GM12878 (cell line): ENCODE data around the gene COX6B2. TPM values are rescaled to one million over a fixed set of nuclear protein-coding genes. Genes with fewer than 3 reads are reported as not detected.

ENCODE experiments used
- CEBPB ChIP-seq, 2 experiments: fragments of 150-350 bp in 1 of 2; IDR thresholded peaks; 2 replicates each; pipeline ENCODE4 v1.6.1; 2012 to 2014; ENCODE audit warnings: low read depth in 2 of 2, low read length in 2 of 2, borderline replicate concordance in 1 of 2, inconsistent platforms in 1 of 2
- CHD4 ChIP-seq: fragments of 200-600 bp; sonication (generic); IDR thresholded peaks from 2 replicates; pipeline ENCODE4 v1.6.1; 2016; ENCODE audit warnings: mild to moderate bottlenecking
- EED ChIP-seq: sonication (generic); IDR thresholded peaks from 2 replicates; pipeline ENCODE4 v1.6.1; 2016; ENCODE audit warnings: antibody characterized with exemption, low read depth
- IKZF1 ChIP-seq: fragments of 450-650 bp; conservative IDR thresholded peaks from 2 replicates; pipeline ENCODE4 v1.6.1; 2017; ENCODE audit warnings: antibody characterized with exemption, mild to moderate bottlenecking
- KAT2A ChIP-seq: conservative IDR thresholded peaks from 2 replicates; pipeline ENCODE4 v1.6.1; 2011; ENCODE audit warnings: low read depth, low read length; ENCODE audit not compliant: control insufficient read depth
- KLF5 ChIP-seq: fragments of 450-650 bp; IDR thresholded peaks from 2 replicates; pipeline ENCODE4 v1.6.1; 2014; ENCODE audit warnings: mild to moderate bottlenecking; ENCODE audit not compliant: partially characterized antibody
- MEF2A ChIP-seq: IDR thresholded peaks from 2 replicates; pipeline ENCODE4 v1.6.1; 2011; ENCODE audit warnings: low read depth, mild to moderate bottlenecking, low read length, moderate library complexity; ENCODE audit not compliant: insufficient read depth
- NFYA ChIP-seq: IDR thresholded peaks from 2 replicates; pipeline ENCODE4 v1.6.1; 2011; ENCODE audit warnings: low read depth, mild to moderate bottlenecking, low read length, improper control_type of control experiment, borderline replicate concordance
- NR2C2 ChIP-seq: IDR thresholded peaks from 2 replicates; pipeline ENCODE4 v1.6.1; 2011; ENCODE audit warnings: borderline replicate concordance, low read depth; ENCODE audit not compliant: control insufficient read depth, insufficient read length
- POLR2AphosphoS5 ChIP-seq: IDR thresholded peaks from 2 replicates; pipeline ENCODE4 v1.6.1; 2011; ENCODE audit warnings: mild to moderate bottlenecking, low read length, inconsistent platforms
- RBBP5 ChIP-seq: fragments of 200-600 bp; sonication (generic); conservative IDR thresholded peaks from 2 replicates; pipeline ENCODE4 v1.6.1; 2016
- RFX5 ChIP-seq: IDR thresholded peaks from 2 replicates; pipeline ENCODE4 v1.6.1; 2011; ENCODE audit warnings: low read depth, low read length, improper control_type of control experiment
- RUNX3 ChIP-seq: IDR thresholded peaks from 2 replicates; pipeline ENCODE4 v1.6.1; 2012; ENCODE audit warnings: low read length, inconsistent platforms
- SIN3A ChIP-seq: IDR thresholded peaks from 2 replicates; pipeline ENCODE4 v1.6.1; 2012; ENCODE audit warnings: low read depth, low read length, improper control_type of control experiment
- SRF ChIP-seq, 2 experiments: IDR thresholded peaks; 2 replicates each; pipeline ENCODE4 v1.6.1; 2011; ENCODE audit warnings: low read depth in 2 of 2, low read length in 2 of 2, mild to moderate bottlenecking in 1 of 2, moderate library complexity in 1 of 2
- TARDBP ChIP-seq: IDR thresholded peaks from 2 replicates; pipeline ENCODE4 v1.6.1; 2016; ENCODE audit warnings: borderline replicate concordance
- ZNF217 ChIP-seq: fragments of 450-650 bp; IDR thresholded peaks from 2 replicates; pipeline ENCODE4 v1.6.1; 2017; ENCODE audit warnings: antibody characterized with exemption, mild to moderate bottlenecking
- ZNF384 ChIP-seq: IDR thresholded peaks from 2 replicates; pipeline ENCODE4 v1.6.1; 2012; ENCODE audit warnings: low read depth, mild to moderate bottlenecking, low read length, improper control_type of control experiment, borderline replicate concordance
- ZNF622 ChIP-seq: fragments of 450-650 bp; IDR thresholded peaks from 2 replicates; pipeline ENCODE4 v1.6.1; 2017; ENCODE audit warnings: mild to moderate bottlenecking, inconsistent platforms
- ZZZ3 ChIP-seq: IDR thresholded peaks from 2 replicates; pipeline ENCODE4 v1.6.1; 2011; ENCODE audit warnings: low read depth; ENCODE audit not compliant: control insufficient read depth, insufficient read length
- polyA plus RNA-seq, 11 experiments: library from polyadenylated mRNA; depleted of rRNA in 4 of 11; unstranded in 6 of 11; stranded (reverse) in 5 of 11; fragments of >200 nt; fragmentation: Nextera tagmentation in 4 of 11; fragmentation: Illumina TruSeq in 1 of 11; extraction: Ambion mirVana in 4 of 11; extraction: Trizol in 1 of 11; gene quantifications; 1 replicate in 1 of 11; 2 replicates in 10 of 11; pipeline versions ENCODE4 v1.2.1 to v1.2.3, GENCODE V29; 2011 to 2016; ENCODE audit warnings: inconsistent platforms in 2 of 11, missing spikeins in 2 of 11, low read depth in 1 of 11
- total RNA-seq, 4 experiments: library from RNA; depleted of rRNA in 3 of 4; stranded (reverse); fragments of >200 nt in 3 of 4; fragmentation: Illumina TruSeq in 1 of 4; extraction: Trizol in 1 of 4; gene quantifications; 2 replicates each; pipeline versions ENCODE4 v1.2.1 to v1.2.3, GENCODE V29; 2013 to 2021
- TF ChIP-seq, protein P1 (sequence below): fragments of 450-650 bp; IDR thresholded peaks from 2 replicates; pipeline ENCODE4 v1.6.1; 2017; ENCODE audit warnings: borderline replicate concordance
- TF ChIP-seq, protein P2 (sequence below): fragments of 450-650 bp; formaldehyde crosslinking; IDR thresholded peaks from 2 replicates; pipeline ENCODE4 v1.5.0; 2022; ENCODE audit warnings: mild to moderate bottlenecking, missing genetic modification characterization
- TF ChIP-seq, protein P3 (sequence below): fragments of 450-650 bp; IDR thresholded peaks from 2 replicates; pipeline ENCODE4 v1.6.1; 2016; ENCODE audit warnings: mild to moderate bottlenecking
- TF ChIP-seq, protein P4 (sequence below): IDR thresholded peaks from 2 replicates; pipeline ENCODE4 v1.6.1; 2011; ENCODE audit warnings: low read depth, low read length, improper control_type of control experiment, borderline replicate concordance

COX6B2 gene
- total and polyA plus RNA-seq, 10 of the 15 experiments (the other 5 are each of a cell fraction or from before 2014, with no cell fraction given) = 0.05 to 0.08 (median 0.07) TPM; not detected in 6

DNA sequence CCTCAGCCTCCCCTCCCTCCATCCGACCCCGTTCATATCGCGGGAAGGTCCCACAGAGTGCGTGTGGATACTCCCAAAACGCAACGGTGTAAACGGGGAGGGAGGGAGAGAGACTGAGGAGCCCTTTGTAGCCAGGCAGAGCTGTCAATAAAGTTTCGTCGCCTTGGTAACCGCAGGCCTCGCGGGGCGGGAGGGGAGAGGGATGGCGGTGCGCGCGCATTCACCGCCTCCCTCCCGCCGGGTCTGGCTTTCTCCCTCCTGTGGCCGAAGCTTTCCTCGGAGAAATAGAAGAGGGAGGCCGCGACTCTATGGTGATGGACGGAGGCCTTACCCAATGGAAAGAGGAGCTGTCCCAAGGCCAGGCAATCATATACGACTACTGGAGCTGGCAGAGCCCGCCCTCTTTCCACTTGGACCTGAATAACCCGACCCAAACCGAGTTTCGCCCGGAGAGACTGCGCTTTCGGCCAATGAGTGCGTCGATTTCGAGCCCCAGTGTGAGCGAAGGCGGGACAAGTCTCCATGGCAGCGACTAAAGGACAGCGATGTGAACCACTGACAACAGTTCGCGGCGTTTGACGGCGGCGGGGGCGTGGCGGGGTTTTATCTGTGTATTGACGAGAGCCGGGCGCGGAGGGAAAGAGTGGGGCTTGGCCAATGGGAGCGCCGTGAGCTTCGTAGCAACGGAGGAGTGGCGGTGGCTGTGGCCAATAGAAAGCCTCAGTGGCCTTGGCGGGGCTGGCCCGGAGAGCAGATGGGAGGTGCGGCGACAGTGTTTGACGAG lies 15.2 kb downstream of the COX6B2 start, which contains the start of gene KMT5C (continued):
- TF ChIP-seq CEBPB (IDR thresholded peaks at IDR 0.05; ENCODE audit: borderline replicate concordance in 1 of 2, low read depth in 2 of 2, low read length in 2 of 2) (no peak), CHD4 (no peak), MEF2A (0 out of 2 replicates have a peak, but pooled peaks have one; percentile 6), NR2C2 (no peak), IKZF1 (peak; percentile 51), SRF (IDR thresholded peaks at IDR 0.05; ENCODE audit: low read depth in 2 of 2, low read length in 2 of 2) (no peak), RUNX3 (peak; percentile 72), NFYA (peak; percentile 39; the same call in 1 of the 2 replicates), EED (0 out of 2 replicates have a peak, but pooled peaks have one; percentile 29), ZZZ3 (no peak), TARDBP (peak; percentile 77; the same call in 1 of the 2 replicates), SIN3A (peak; percentile 53; the same call in 1 of the 2 replicates), RBBP5 (no peak), POLR2AphosphoS5 (peak; percentile 51; the same call in 1 of the 2 replicates), KAT2A (no peak), ZNF217 (no peak), RFX5 (peak; percentile 84; the same call in 1 of the 2 replicates), ZNF622 (no peak), KLF5 (peak; percentile 96), ZNF384 (no peak)
- TF ChIP-seq, protein P1, sequence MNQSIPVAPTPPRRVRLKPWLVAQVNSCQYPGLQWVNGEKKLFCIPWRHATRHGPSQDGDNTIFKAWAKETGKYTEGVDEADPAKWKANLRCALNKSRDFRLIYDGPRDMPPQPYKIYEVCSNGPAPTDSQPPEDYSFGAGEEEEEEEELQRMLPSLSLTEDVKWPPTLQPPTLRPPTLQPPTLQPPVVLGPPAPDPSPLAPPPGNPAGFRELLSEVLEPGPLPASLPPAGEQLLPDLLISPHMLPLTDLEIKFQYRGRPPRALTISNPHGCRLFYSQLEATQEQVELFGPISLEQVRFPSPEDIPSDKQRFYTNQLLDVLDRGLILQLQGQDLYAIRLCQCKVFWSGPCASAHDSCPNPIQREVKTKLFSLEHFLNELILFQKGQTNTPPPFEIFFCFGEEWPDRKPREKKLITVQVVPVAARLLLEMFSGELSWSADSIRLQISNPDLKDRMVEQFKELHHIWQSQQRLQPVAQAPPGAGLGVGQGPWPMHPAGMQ = no peak
- TF ChIP-seq, protein P2, sequence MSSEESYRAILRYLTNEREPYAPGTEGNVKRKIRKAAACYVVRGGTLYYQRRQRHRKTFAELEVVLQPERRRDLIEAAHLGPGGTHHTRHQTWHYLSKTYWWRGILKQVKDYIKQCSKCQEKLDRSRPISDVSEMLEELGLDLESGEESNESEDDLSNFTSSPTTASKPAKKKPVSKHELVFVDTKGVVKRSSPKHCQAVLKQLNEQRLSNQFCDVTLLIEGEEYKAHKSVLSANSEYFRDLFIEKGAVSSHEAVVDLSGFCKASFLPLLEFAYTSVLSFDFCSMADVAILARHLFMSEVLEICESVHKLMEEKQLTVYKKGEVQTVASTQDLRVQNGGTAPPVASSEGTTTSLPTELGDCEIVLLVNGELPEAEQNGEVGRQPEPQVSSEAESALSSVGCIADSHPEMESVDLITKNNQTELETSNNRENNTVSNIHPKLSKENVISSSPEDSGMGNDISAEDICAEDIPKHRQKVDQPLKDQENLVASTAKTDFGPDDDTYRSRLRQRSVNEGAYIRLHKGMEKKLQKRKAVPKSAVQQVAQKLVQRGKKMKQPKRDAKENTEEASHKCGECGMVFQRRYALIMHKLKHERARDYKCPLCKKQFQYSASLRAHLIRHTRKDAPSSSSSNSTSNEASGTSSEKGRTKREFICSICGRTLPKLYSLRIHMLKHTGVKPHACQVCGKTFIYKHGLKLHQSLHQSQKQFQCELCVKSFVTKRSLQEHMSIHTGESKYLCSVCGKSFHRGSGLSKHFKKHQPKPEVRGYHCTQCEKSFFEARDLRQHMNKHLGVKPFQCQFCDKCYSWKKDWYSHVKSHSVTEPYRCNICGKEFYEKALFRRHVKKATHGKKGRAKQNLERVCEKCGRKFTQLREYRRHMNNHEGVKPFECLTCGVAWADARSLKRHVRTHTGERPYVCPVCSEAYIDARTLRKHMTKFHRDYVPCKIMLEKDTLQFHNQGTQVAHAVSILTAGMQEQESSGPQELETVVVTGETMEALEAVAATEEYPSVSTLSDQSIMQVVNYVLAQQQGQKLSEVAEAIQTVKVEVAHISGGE (CRISPR knock-in tag) = no peak
- TF ChIP-seq, protein P3, sequence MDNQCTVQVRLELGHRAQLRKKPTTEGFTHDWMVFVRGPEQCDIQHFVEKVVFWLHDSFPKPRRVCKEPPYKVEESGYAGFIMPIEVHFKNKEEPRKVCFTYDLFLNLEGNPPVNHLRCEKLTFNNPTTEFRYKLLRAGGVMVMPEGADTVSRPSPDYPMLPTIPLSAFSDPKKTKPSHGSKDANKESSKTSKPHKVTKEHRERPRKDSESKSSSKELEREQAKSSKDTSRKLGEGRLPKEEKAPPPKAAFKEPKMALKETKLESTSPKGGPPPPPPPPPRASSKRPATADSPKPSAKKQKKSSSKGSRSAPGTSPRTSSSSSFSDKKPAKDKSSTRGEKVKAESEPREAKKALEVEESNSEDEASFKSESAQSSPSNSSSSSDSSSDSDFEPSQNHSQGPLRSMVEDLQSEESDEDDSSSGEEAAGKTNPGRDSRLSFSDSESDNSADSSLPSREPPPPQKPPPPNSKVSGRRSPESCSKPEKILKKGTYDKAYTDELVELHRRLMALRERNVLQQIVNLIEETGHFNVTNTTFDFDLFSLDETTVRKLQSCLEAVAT = no peak
- TF ChIP-seq, protein P4, sequence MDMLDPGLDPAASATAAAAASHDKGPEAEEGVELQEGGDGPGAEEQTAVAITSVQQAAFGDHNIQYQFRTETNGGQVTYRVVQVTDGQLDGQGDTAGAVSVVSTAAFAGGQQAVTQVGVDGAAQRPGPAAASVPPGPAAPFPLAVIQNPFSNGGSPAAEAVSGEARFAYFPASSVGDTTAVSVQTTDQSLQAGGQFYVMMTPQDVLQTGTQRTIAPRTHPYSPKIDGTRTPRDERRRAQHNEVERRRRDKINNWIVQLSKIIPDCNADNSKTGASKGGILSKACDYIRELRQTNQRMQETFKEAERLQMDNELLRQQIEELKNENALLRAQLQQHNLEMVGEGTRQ = no peak; the same call in 1 of the 2 replicates
